Stomach (tissue), 9 donors: ENCODE measurements around the gene CFAP100. TPM values are rescaled to one million over a fixed set of nuclear protein-coding genes. Genes with fewer than 3 reads are reported as not detected.

ENCODE experiments used
- DNase-seq, 2 donors: peaks; one replicate each; pipeline versions ENCODE4 v3.0.0 to v3.0.0-alpha.2; 2013 to 2019
- H3K27ac ChIP-seq, 5 donors: fragments of 200-600 bp in 4 of 5; sonication (generic) in 4 of 5; one replicate each; pipeline ENCODE4 v1.5.1; 2013 to 2019; ENCODE audit warnings: mild to moderate bottlenecking in 1 of 5, moderate library complexity in 1 of 5
- H3K27me3 ChIP-seq, 3 donors: fragments of 200-600 bp; sonication (generic); one replicate each; pipeline ENCODE4 v1.5.1; 2017 to 2019; ENCODE audit warnings: mixed run types in 1 of 3
- H3K36me3 ChIP-seq, 4 donors: fragments of 200-600 bp; sonication (generic); 1 replicate in 3 of 4; 2 replicates in 1 of 4; pipeline ENCODE4 v1.5.1; 2016 to 2019
- H3K4me1 ChIP-seq, 4 donors: fragments of 200-600 bp; sonication (generic); one replicate each; pipeline ENCODE4 v1.5.1; 2016 to 2019
- H3K4me3 ChIP-seq, 4 donors: fragments of 200-600 bp; sonication (generic) in 3 of 4; one replicate each; pipeline ENCODE4 v1.5.1; 2016 to 2019; ENCODE audit warnings: mild to moderate bottlenecking in 1 of 4
- H3K9me3 ChIP-seq, 4 donors: fragments of 200-600 bp; sonication (generic); one replicate each; pipeline ENCODE4 v1.5.1; 2016 to 2019
- CTCF ChIP-seq, 7 experiments: fragments of 450-650 bp in 4 of 7; fragments of 200-600 bp in 3 of 7; sonication (generic) in 3 of 7; IDR thresholded peaks; one replicate each; pipeline ENCODE4 v1.5.1; 2016 to 2019; ENCODE audit warnings: antibody characterized with exemption in 7 of 7, control low read depth in 2 of 7, mild to moderate bottlenecking in 1 of 7
- EP300 ChIP-seq: sonication (generic); formaldehyde crosslinking; IDR thresholded peaks from one replicate; pipeline ENCODE4 v1.6.1; 2017; ENCODE audit warnings: antibody characterized with exemption
- POLR2A ChIP-seq, 4 donors: fragments of 450-650 bp; IDR thresholded peaks; one replicate each; pipeline ENCODE4 v1.6.1; 2016; ENCODE audit warnings: antibody characterized with exemption in 4 of 4, control low read depth in 2 of 4, mild to moderate bottlenecking in 1 of 4, moderate library complexity in 1 of 4
- POLR2AphosphoS5 ChIP-seq, 3 donors: sonication (generic); formaldehyde crosslinking; IDR thresholded peaks; one replicate each; pipeline ENCODE4 v1.6.1; 2016; ENCODE audit warnings: antibody characterized with exemption in 3 of 3
- WGBS, 5 donors: extraction: QIAGEN DNeasy Blood & Tissue Kit in 3 of 5; methylation state at CpG; one replicate each; pipeline versions ENCODE4 v1.1.5 to v1.1.7; 2013 to 2018; 5-methylcytosine and 5-hydroxymethylcytosine counted together
- intact Hi-C: fragments of 100-400 bp; cut with DNase I; formaldehyde crosslinking; loops from one replicate; pipeline ENCODE4 v1.15.1; 2023; ENCODE audit warnings: low total_unique reads
- polyA plus RNA-seq, 3 donors: library from polyadenylated mRNA; stranded (reverse); fragments of 200-250 nt; gene quantifications; one replicate each; pipeline ENCODE4 v1.2.3, GENCODE V29; 2013
- total RNA-seq, 5 donors: library from RNA; depleted of rRNA; stranded (reverse); fragments of >200 nt; gene quantifications; one replicate each; pipeline versions ENCODE4 v1.1.0 to v1.2.3, GENCODE V29; 2014 to 2016
- donor health status: healthy with polysubstance abuse.
- donor health status: Bipolar disorder and iron deficiency.
- donor health status: healthy.

CFAP100 gene
- total and polyA plus RNA-seq, 8 donors = not detected

GRCh38 chr3:126479642-126480041 is 84.9 kb downstream of the CFAP100 start:
- 81 to 91% (median 86%) methylated on average over 1 of the region's 1 CpG for WGBS, 5 donors

GRCh38 chr3:126480206-126480605 is 85.5 kb downstream of the CFAP100 start:
- 77 to 92% (median 89%) methylated on average over 5 of the region's 5 CpGs for WGBS, 5 donors
- no peak overlapping the region for H3K4me3 ChIP-seq
- no peaks in the 10 kb centered on the region for H3K36me3 ChIP-seq
- no peak for DNase-seq
- peaks cover 3 to 10% (median 8%) of the 10 kb centered on the region in 4 donors for H3K4me1 ChIP-seq
- no peak overlapping the region for H3K27ac ChIP-seq
- H3K9me3 ChIP-seq = no peaks in the 10 kb centered on the region
- TF ChIP-seq CTCF (IDR thresholded peaks at IDR 0.05) (no peak), POLR2A (IDR thresholded peaks at IDR 0.05) (no peak), EP300 (no peak), POLR2AphosphoS5 (IDR thresholded peaks at IDR 0.05) (no peak)
- intact Hi-C loops = no loop called here
- H3K27me3 ChIP-seq = no peaks in the 10 kb centered on the region

More at GRCh38 chr3:126479642-126480041, 84.9 kb downstream of the CFAP100 start:
- Histone ChIP-seq H3K27ac (no peak overlapping the region), H3K9me3 (no peaks in the 10 kb centered on the region), H3K4me3 (no peak overlapping the region), H3K4me1 (peaks cover 3 to 14% (median 12%) of the 10 kb centered on the region in 4 donors), H3K27me3 (no peaks in the 10 kb centered on the region), H3K36me3 (no peaks in the 10 kb centered on the region)
- intact Hi-C loops = no loop called here
- no peak for TF ChIP-seq POLR2A (IDR thresholded peaks at IDR 0.05)
- TF ChIP-seq EP300 = no peak
- TF ChIP-seq CTCF (IDR thresholded peaks at IDR 0.05) = no peak
- no peak for TF ChIP-seq POLR2AphosphoS5 (IDR thresholded peaks at IDR 0.05)
- DNase-seq = no peak

- TF ChIP-seq POLR2A (IDR thresholded peaks at IDR 0.05) (no peak), POLR2AphosphoS5 (IDR thresholded peaks at IDR 0.05) (no peak), CTCF (IDR thresholded peaks at IDR 0.05) (no peak), EP300 (no peak)
- no peak for DNase-seq
- H3K4me1 ChIP-seq = peaks cover 3 to 10% (median 8%) of the 10 kb centered on the region in 4 donors
- intact Hi-C loops = no loop called here
- no peak overlapping the region for H3K27ac ChIP-seq
- H3K9me3 ChIP-seq = no peaks in the 10 kb centered on the region
- H3K27me3 ChIP-seq = no peaks in the 10 kb centered on the region
- H3K4me3 ChIP-seq = no peak overlapping the region
- no peaks in the 10 kb centered on the region for H3K36me3 ChIP-seq
- 57 to 81% (median 64%) methylated on average over 8 of the region's 8 CpGs for WGBS, 5 donors
These were observed 86.2 kb downstream of the CFAP100 start for GRCh38 chr3:126480861-126481260.

- intact Hi-C loops = no loop called here
- H3K4me1 ChIP-seq = peaks cover 0 to 5% (median 2%) of the 10 kb centered on the region in 4 donors
- no peaks in the 10 kb centered on the region for H3K9me3 ChIP-seq
- TF ChIP-seq POLR2AphosphoS5 (IDR thresholded peaks at IDR 0.05) = no peak
- no peak for TF ChIP-seq POLR2A (IDR thresholded peaks at IDR 0.05)
- no peak for TF ChIP-seq CTCF (IDR thresholded peaks at IDR 0.05)
- TF ChIP-seq EP300 = no peak
- no peaks in the 10 kb centered on the region for H3K36me3 ChIP-seq
- no peaks in the 10 kb centered on the region for H3K27me3 ChIP-seq
- no peak overlapping the region for H3K27ac ChIP-seq
- H3K4me3 ChIP-seq = no peak overlapping the region
- peak in 1 of 2 donors; percentile 50 for DNase-seq
- 77 to 86% (median 83%) methylated on average over 11 to 16 of the region's 16 CpGs for WGBS, 5 donors
These were observed 87.2 kb downstream of the CFAP100 start for GRCh38 chr3:126481808-126482502.
